NCI-H1694 treated with DMSO at 0.1 percent for 48 hours (cell line): ENCODE results near the gene PUSL1.

Source experiments
- DNase-seq: peaks from one replicate; lab custom pipeline; 2025; lab: John Stamatoyannopoulos, UW

PUSL1 gene

GRCh38 chr1:1325288-1326074 lies 17.1 kb downstream of the PUSL1 start:
- DNase-seq = no peak

DNA sequence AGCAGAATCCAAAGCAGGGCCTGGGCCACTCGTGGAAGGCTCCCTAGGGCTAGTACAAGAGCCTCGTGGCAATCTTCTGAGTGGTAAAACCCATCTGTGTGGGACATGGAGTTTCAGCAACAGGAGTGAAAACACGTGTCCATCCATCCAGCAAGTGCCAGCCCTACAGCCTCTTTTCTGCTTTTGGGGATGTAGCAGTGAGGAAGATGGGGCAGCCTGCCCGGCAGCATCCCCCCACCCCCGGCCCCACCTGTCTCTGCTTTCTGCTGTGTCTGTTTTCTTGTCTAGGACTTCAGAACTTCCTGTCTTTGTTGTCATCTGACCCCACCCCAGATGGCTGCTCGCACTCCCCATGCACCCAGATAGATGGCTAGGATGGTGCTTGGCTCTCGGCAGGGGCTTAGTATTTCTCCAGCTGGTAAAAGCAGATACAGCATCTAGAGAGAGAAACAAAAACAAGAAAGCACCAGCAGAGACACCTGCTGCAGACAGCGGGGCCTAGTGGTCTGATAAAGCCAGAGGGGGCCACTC lies 17.7 kb downstream of the PUSL1 start:
- no peak for DNase-seq

- DNase-seq = no peak
Measured at GRCh38 chr1:1327291-1327690, 18.9 kb downstream of the PUSL1 start.

GRCh38 chr1:1328254-1328653 lies 19.9 kb downstream of the PUSL1 start:
- no peak for DNase-seq

DNA sequence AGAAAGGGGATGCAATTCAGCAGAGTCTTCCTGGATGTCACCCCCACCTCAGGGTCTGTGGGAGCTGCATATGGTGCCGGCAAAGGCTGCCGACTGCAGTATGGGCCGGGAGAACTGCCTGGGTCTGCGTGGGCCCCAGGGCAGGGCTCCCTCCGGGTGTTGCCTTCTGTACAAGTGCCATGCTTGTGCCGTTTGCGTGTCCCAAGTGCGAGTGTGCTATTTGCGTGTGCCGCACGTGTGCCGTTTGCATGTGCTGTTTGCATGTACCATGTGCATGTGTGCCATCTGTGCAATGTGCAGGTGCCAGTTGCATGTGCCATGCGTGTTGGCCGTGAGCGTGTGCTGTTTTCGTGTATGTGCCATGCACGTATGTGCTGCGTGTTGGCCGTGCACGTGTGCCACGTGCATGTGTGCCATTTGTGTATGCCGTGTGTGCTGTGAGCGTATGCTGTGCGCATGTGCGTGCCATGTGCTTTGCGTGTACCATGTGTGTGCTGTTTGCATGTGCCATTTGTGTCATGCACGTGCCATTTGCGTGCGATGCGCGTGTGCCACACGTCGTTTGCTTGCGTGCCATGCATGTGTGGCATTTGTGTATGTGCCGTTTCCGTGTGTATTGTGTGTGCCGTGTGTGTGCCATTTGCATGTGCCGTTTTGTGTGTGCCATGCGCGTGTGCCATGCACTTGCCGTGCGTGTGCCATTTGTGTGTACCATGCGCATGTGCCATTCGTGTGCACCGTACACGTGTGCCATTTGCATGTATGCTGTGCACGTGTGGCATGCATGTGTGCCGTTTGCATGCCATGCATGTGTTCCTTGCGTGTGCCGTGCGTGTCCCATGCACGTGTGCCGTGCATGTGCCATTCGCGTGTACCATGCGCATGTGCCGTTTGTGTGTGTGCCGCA lies 21.2 kb downstream of the PUSL1 start:
- no peak for DNase-seq

DNA sequence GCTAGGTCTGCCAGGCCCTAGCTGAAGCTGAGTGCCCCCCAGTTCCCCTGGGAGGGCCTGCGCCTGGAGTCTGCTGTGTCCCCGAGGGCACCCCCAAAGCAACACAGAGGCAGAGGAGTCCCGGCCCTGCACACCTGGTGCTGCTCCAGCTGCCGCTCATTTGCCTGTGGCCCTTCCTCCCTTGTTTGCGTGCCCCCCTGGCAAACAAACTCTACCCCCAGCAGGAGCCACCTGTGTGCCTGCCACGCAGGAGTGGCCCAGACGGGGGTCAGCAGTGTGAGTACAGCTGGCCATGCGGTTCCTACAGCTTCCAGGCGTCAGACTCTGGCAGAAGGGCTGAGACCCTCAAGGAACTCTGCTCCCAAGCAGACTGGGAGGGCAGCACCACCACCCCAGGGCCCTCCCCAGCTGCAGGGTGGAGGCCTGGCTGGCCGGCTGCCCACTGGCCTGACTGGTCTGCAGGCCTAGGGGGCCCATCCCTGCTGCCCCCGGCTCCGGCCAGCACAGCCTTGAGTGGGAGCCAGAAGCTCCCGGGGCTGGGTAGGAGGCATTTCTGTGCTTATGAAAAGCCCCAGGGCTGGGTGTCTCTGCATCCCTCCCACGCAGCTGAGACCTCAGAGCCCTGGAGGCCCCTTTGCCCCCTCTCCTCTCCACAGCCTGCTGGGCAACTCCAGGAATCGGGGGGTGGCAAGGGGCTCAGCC lies 22.1 kb downstream of the PUSL1 start:
- DNase-seq = no peak

- no peak for DNase-seq
Measured at GRCh38 chr1:1331068-1331965, 22.9 kb downstream of the PUSL1 start, which contains the start of gene TAS1R3. Gene TAS1R3, plus strand, starts transcription at chr1:1331280. Its CDS starts 66 bp downstream, at chr1:1331346.

- DNase-seq = no peak
Measured at GRCh38 chr1:1332031-1332755, 23.8 kb downstream of the PUSL1 start.

- no peak for DNase-seq
Measured at GRCh38 chr1:1332774-1333480, 24.5 kb downstream of the PUSL1 start.

DNA sequence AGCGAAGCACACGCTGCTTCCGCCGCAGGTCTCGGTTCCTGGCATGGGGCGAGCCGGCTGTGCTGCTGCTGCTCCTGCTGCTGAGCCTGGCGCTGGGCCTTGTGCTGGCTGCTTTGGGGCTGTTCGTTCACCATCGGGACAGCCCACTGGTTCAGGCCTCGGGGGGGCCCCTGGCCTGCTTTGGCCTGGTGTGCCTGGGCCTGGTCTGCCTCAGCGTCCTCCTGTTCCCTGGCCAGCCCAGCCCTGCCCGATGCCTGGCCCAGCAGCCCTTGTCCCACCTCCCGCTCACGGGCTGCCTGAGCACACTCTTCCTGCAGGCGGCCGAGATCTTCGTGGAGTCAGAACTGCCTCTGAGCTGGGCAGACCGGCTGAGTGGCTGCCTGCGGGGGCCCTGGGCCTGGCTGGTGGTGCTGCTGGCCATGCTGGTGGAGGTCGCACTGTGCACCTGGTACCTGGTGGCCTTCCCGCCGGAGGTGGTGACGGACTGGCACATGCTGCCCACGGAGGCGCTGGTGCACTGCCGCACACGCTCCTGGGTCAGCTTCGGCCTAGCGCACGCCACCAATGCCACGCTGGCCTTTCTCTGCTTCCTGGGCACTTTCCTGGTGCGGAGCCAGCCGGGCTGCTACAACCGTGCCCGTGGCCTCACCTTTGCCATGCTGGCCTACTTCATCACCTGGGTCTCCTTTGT lies 25.3 kb downstream of the PUSL1 start:
- no peak for DNase-seq

DNA sequence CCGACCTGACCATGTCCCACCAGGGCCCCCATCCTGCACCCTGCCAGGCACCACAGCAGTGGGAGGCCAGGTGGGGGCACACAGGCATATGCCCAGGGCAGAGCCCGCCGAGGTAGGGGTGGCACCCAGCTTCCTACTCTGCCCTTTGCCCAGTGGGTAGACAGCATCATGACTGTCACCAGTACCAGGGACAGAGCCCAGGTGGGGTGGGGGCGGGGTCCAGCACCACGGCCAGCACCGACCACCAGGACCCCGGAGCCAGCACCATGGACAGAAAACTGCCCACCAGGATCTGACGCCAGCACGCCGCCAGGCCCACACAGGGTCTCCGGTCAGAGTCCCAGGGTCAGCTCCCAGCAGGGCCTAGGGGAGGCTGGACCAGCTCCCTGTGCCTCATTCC lies 26.4 kb downstream of the PUSL1 start:
- no peak for DNase-seq

GRCh38 chr1:1335283-1335682 lies 26.9 kb downstream of the PUSL1 start:
- DNase-seq = no peak

DNA sequence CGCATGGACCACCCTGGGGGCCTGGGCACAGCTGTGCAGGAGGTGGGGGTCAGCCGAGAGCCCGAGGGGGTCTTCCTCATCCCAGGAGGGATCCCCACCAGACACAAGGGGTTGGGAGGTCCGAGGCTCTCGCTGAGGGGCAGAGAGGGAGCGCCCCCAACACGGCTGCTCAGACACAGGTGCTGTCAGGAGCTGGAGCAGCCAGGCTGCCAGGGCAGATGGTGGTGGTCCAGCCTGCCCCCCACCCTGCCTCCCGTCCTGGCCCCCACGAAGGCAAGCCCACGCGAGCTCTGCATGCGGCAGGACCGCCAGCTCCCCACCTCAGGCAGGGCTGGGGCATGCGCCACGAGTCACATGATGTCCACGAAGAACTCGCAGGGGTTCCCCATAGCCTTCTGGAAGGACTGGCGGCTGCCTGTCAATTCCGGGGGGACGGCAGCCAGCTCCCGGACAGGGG lies 27.4 kb downstream of the PUSL1 start:
- DNase-seq = no peak

- no peak for DNase-seq
Measured at GRCh38 chr1:1336446-1336845, 28.0 kb downstream of the PUSL1 start.

- no peak for DNase-seq
Measured at GRCh38 chr1:1336931-1337792, 28.8 kb downstream of the PUSL1 start.

DNA sequence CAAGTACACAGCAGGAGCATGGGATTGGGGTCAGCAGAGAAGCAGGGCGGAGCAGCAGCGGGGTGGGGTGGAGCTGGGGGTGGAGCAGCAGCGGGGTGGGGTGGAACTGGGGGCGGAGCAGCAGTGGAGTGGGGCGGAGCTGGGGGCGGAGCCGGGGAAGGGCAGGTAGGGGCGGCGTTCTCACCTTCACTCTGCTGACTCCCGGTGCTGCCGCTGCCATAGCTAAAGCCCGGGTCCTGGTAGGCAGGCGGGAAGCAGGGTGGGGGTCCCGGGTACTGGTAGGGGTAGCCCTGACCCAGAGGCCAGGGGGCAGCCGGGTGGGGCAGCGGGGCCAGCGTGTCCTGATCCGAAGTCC lies 29.4 kb downstream of the PUSL1 start:
- DNase-seq = no peak

DNA sequence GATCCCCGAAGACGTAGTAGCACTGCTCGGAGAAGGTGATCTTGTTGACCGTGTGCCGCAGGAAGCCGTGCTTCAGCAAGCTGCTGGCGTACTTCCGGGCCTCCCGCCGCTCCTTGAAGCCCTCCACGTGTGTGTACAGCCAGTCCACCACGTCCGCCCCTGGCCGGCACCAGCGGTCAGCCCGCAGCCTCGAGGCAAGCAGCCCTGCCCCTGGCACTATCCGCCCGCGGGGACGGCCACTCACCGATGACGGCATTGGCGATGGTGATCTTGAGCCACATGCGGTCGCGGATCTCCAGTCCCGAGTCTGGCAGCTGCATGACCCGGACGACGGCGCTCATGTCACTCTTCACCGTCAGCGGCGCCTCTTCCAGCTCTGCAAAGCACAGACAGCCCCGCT lies 29.9 kb downstream of the PUSL1 start:
- no peak for DNase-seq

DNA sequence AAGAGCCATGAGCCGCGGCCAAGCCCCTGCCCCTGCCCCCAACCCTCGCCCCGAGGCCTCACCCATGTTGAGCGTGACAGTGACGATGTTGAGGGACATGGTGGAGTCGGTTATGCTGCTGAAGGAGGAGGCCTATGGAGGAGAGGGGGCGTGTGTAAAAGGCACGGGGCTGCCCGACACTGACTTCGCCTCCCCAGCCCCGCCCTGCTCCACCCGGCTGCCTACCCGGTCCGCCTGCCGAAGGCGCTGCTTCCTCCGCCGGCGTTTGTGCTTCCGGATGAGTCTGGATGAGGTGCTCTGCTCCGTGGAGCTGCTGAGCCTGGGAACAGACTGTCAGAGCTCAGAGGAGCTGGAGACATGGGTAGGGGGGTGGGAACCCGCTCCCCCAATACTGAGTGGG lies 31.8 kb downstream of the PUSL1 start:
- no peak for DNase-seq
